ENCODE data around the gene UTF1. TPM values are rescaled to one million over a fixed set of nuclear protein-coding genes. Genes with fewer than 3 reads are reported as not detected.

The UTF1 gene
- total RNA-seq, 2 experiments from 2014 or later = not detected

- TF ChIP-seq CTCF (conservative IDR thresholded peaks at IDR 0.05; ENCODE audit: low read length) (peak; percentile 56; the same call in 1 of the 2 replicates), EZH2phosphoT487 (IDR thresholded peaks at IDR 0.05; ENCODE audit: borderline replicate concordance, low read depth, low read length) (no peak)
- CTCF ChIA-PET (ENCODE audit: unreplicated experiment) = no interaction called here
- H2AFZ ChIP-seq (ENCODE audit: low read length) = peak overlapping the region; percentile 17; the same call in 1 of the 2 replicates
- intact Hi-C loops (cut with micrococcal nuclease; ENCODE audit: unreplicated experiment) = no loop called here
- no peaks in the 10 kb centered on the region for H4K20me1 ChIP-seq (ENCODE audit: insufficient read depth, low read length)
- peaks cover 26% of the 10 kb centered on the region for H3K4me1 ChIP-seq (ENCODE audit: insufficient read depth, low read length, poor library complexity, severe bottlenecking)
- H3K36me3 ChIP-seq (ENCODE audit: insufficient read depth, low read length) = no peaks in the 10 kb centered on the region
- no TSS peak for BruUV-seq (replicated peaks)
- DNase-seq (ENCODE audit: low spot score) = no peak
- no peak overlapping the region for H3K4me3 ChIP-seq (ENCODE audit: low read depth, low read length, poor library complexity, severe bottlenecking)
- no peaks in the 10 kb centered on the region for H3K79me2 ChIP-seq (ENCODE audit: insufficient read depth, low read depth, low read length)
- H3K27ac ChIP-seq (ENCODE audit: low read depth, low read length, poor library complexity, severe bottlenecking) = no peak overlapping the region
- peak overlapping the region; percentile 10 for H3K4me2 ChIP-seq (ENCODE audit: low read length)
- H3K9me3 ChIP-seq (ENCODE audit: low read length) = no peaks in the 10 kb centered on the region
- H3K9me2 ChIP-seq (ENCODE audit: insufficient read depth, low read length) = no peaks in the 10 kb centered on the region
- POLR2A ChIA-PET = no interaction called here
Observed at GRCh38 chr10:133257489-133258065, 27.6 kb downstream of the UTF1 start.

DNA sequence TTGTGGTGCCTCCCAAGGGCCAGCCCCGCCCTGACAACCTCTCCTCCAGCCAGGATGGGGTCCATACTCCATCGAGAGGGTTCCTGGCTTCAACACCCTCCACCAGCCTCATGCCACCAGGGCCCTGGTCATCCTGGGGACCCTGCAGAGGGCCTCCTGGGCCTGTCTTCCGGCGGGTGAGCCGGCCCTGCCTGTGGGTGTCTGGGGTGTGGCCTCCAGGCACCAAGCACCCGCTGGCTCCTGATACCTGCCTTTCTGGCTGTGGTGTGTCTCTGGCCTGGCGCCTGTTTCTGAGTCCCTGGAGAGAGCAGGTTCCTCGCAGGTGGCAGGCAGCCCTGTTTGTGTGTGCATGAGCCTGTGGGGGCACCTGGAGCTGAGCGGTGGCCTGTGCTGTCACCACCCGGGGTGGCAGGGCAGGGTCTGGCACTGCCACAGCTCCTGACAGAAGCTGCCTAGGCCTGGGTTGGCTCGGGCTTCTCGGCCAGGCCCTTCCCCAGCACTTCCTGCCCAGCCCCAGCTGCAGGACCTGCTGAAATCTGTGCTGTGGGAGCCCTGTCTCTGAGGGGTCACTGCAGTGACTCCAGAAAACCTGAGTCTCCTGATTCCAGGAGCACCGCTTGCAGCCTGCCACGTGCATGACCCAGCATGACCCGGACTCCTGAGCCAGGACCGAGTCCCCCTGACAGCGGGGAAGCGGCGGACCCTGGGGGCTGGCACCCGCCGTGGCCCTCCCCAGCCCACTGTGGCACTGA is 28.2 kb downstream of the UTF1 start:
- Histone ChIP-seq H3K4me2 (ENCODE audit: low read length) (no peak overlapping the region; the same call in 1 of the 2 replicates), H3K9me3 (ENCODE audit: low read length) (no peaks in the 10 kb centered on the region), H3K4me1 (ENCODE audit: insufficient read depth, low read length, poor library complexity, severe bottlenecking) (peaks cover 26% of the 10 kb centered on the region), H3K36me3 (ENCODE audit: insufficient read depth, low read length) (no peaks in the 10 kb centered on the region), H3K4me3 (ENCODE audit: low read depth, low read length, poor library complexity, severe bottlenecking) (no peak overlapping the region), H4K20me1 (ENCODE audit: insufficient read depth, low read length) (no peaks in the 10 kb centered on the region), H3K79me2 (ENCODE audit: insufficient read depth, low read depth, low read length) (no peaks in the 10 kb centered on the region), H3K27ac (ENCODE audit: low read depth, low read length, poor library complexity, severe bottlenecking) (no peak overlapping the region), H3K9me2 (ENCODE audit: insufficient read depth, low read length) (no peaks in the 10 kb centered on the region), H2AFZ (ENCODE audit: low read length) (peak overlapping the region; percentile 17; the same call in 1 of the 2 replicates)
- DNase-seq (ENCODE audit: low spot score) = peak; percentile 34
- no TSS peak for BruUV-seq (replicated peaks)
- CTCF ChIA-PET (ENCODE audit: unreplicated experiment) = no interaction called here
- intact Hi-C loops (cut with micrococcal nuclease; ENCODE audit: unreplicated experiment) = no loop called here
- POLR2A ChIA-PET = interaction anchor here (0.9 kb wide), 1 partner anchor 17 kb away, joined by 3 read pairs; no protein-coding TSS in a partner anchor
- no peak for TF ChIP-seq EZH2phosphoT487 (IDR thresholded peaks at IDR 0.05; ENCODE audit: borderline replicate concordance, low read depth, low read length)
- no peak for TF ChIP-seq CTCF (conservative IDR thresholded peaks at IDR 0.05; ENCODE audit: low read length)

All from OCI-LY7 (cell line).